AG04449 (cell line): ENCODE results near the gene ESYT3.

Source experiments
- CTCF ChIA-PET: fragments of 350-600 bp; formaldehyde crosslinking; extraction: SDS; loops from one replicate; lab custom pipeline; 2021; ENCODE audit warnings: antibody characterized with exemption; lab: Yijun Ruan, JAX
- POLR2A ChIA-PET: fragments of 400-600, 350-600 bp; formaldehyde crosslinking; extraction: SDS; loops from one replicate; lab custom pipeline; 2020; ENCODE audit warnings: antibody characterized with exemption, inconsistent platforms; lab: Yijun Ruan, JAX
- DNase-seq: peaks from one replicate; pipeline ENCODE4 v3.0.0-alpha.2; 2010; ENCODE audit warnings: low read depth, low spot score
- H3K4me3 ChIP-seq: 2 replicates; pipeline ENCODE4 v1.5.1; 2011; ENCODE audit warnings: low read depth, mild to moderate bottlenecking, control low read depth, low read length
- CTCF ChIP-seq: IDR thresholded peaks from one replicate; pipeline ENCODE4 v1.5.1; 2011; ENCODE audit warnings: mild to moderate bottlenecking, moderate library complexity, low read length, control low read depth, inconsistent platforms; ENCODE audit not compliant: insufficient read depth; ENCODE audit errors: missing control alignments

ESYT3 gene

GRCh38 chr3:138434276-138434874 lies at the start of gene ESYT3:
ESYT3 (plus strand) TSS chr3:138434616; CDS start chr3:138434799, 183 bp downstream.
- H3K4me3 ChIP-seq = peak within 1 kb of the TSS; percentile 53
- TF ChIP-seq CTCF = no peak
- ChIA-PET POLR2A (no interaction called here), CTCF (interaction anchor here (0.8 to 3.3 kb wide), 9 partner anchors 8 to 502 kb away, joined by 3 to 33 read pairs (median 4); no protein-coding TSS in a partner anchor)
- DNase-seq = no peak

- ChIA-PET CTCF (interaction anchor here (1.4 to 1.8 kb wide), 2 partner anchors 32 to 531 kb away, joined by 4 to 6 read pairs; no protein-coding TSS in a partner anchor), POLR2A (no interaction called here)
- TF ChIP-seq CTCF = no peak
- DNase-seq = no peak
- no peak overlapping the region for H3K4me3 ChIP-seq
Measured at GRCh38 chr3:138384976-138385375, 49.4 kb upstream of the ESYT3 start.

GRCh38 chr3:138389144-138389601 lies 45.2 kb upstream of the ESYT3 start:
- no peak for TF ChIP-seq CTCF
- DNase-seq = no peak
- ChIA-PET POLR2A (no interaction called here), CTCF (interaction anchor here (1.0 kb wide), 1 partner anchor 28 kb away, joined by 4 read pairs; no protein-coding TSS in a partner anchor)
- H3K4me3 ChIP-seq = no peak overlapping the region

GRCh38 chr3:138389841-138390581 lies 44.4 kb upstream of the ESYT3 start:
- TF ChIP-seq CTCF = no peak
- peak; percentile 81 for DNase-seq

GRCh38 chr3:138390582-138390932 lies 43.9 kb upstream of the ESYT3 start:
- no peak for TF ChIP-seq CTCF
- ChIA-PET CTCF (interaction anchor here (0.9 to 2.6 kb wide), 5 partner anchors 13 to 87 kb away, joined by 3 to 18 read pairs (median 4); no protein-coding TSS in a partner anchor), POLR2A (interaction anchor here (0.6 to 1.3 kb wide), 4 partner anchors 41 to 89 kb away, joined by 3 read pairs; partner anchors contain the start of gene MRAS)
- DNase-seq = no peak
- H3K4me3 ChIP-seq = no peak overlapping the region

More at GRCh38 chr3:138389841-138390581, 44.4 kb upstream of the ESYT3 start:
- CTCF ChIA-PET = interaction anchor here (1.0 to 2.6 kb wide), 5 partner anchors 14 to 88 kb away, joined by 3 to 18 read pairs (median 4); no protein-coding TSS in a partner anchor
- POLR2A ChIA-PET = interaction anchor here (0.6 to 1.3 kb wide), 4 partner anchors 41 to 88 kb away, joined by 3 read pairs; partner anchors contain the start of gene MRAS
- no peak overlapping the region; the same call in none of the 2 replicates for H3K4me3 ChIP-seq
